CD4-positive, alpha-beta T cell treated with Interleukin-4 for 4 hours (primary cell): Measurements from ENCODE around the gene KPNA6.

ENCODE experiments used
- DNase-seq: peaks from one replicate; pipeline ENCODE4 v3.0.0-alpha.2; 2020

The KPNA6 gene

GRCh38 chr1:32194984-32195383 is 87.1 kb downstream of the KPNA6 start:
- DNase-seq = no peak

- DNase-seq = no peak
Measured at GRCh38 chr1:32195531-32195930, 87.7 kb downstream of the KPNA6 start.

- DNase-seq = no peak
Measured at GRCh38 chr1:32195972-32196823, 88.3 kb downstream of the KPNA6 start.

GRCh38 chr1:32197074-32197473 is 89.2 kb downstream of the KPNA6 start:
- DNase-seq = no peak

- no peak for DNase-seq
Measured at GRCh38 chr1:32197837-32198236, 90.0 kb downstream of the KPNA6 start.

- no peak for DNase-seq
Measured at GRCh38 chr1:32198237-32199042, 90.6 kb downstream of the KPNA6 start.

- DNase-seq = no peak
Measured at GRCh38 chr1:32199043-32199716, 91.3 kb downstream of the KPNA6 start.

GRCh38 chr1:32199717-32200072 is 91.8 kb downstream of the KPNA6 start:
- DNase-seq = no peak

GRCh38 chr1:32200226-32201010 is 92.6 kb downstream of the KPNA6 start, which contains the start of gene CCDC28B:
Gene CCDC28B, plus strand, starts transcription at chr1:32200595. Its CDS starts 1,341 bp downstream, at chr1:32201936.
- DNase-seq = peak; percentile 52

- DNase-seq = peak; percentile 77
Measured at GRCh38 chr1:32201011-32201855, 93.4 kb downstream of the KPNA6 start.

GRCh38 chr1:32204943-32205361 is 97.1 kb downstream of the KPNA6 start:
- no peak for DNase-seq

- peak; percentile 82 for DNase-seq
Measured at GRCh38 chr1:32205401-32206370, 97.8 kb downstream of the KPNA6 start, which contains the start of gene IQCC. Gene IQCC, plus strand, starts transcription at chr1:32205671. Its CDS starts 11 bp downstream, at chr1:32205682.

- no peak for DNase-seq
Measured at GRCh38 chr1:32208469-32208868, 100.6 kb downstream of the KPNA6 start.

GRCh38 chr1:32208891-32209328 is 101.1 kb downstream of the KPNA6 start, which contains the start of gene DCDC2B:
Gene DCDC2B, plus strand, starts transcription at chr1:32209089. Its CDS starts 5 bp downstream, at chr1:32209094.
- DNase-seq = peak; percentile 28

- peak; percentile 56 for DNase-seq
Measured at GRCh38 chr1:32215629-32216480, 108.0 kb downstream of the KPNA6 start.

GRCh38 chr1:32216566-32216965 is 108.7 kb downstream of the KPNA6 start:
- no peak for DNase-seq

- DNase-seq = no peak
Measured at GRCh38 chr1:32219022-32219421, 111.2 kb downstream of the KPNA6 start.

GRCh38 chr1:32220746-32221580 is 113.1 kb downstream of the KPNA6 start:
- DNase-seq = no peak
